ENCODE data around the gene SUPT6H.
A peak's percentile ranks its signal among the peaks of the same experiment; 100 is the strongest.

Gene SUPT6H

GRCh38 chr17:28661635-28662526 is at the start of gene SUPT6H, which contains the start of gene SDF2 (continued):
- TF ChIP-seq ZNF274 (IDR thresholded peaks at IDR 0.05; ENCODE audit: low read length) (no peak), ZNF274 (tag by site-specific recombination; IDR thresholded peaks at IDR 0.05; ENCODE audit: borderline replicate concordance) (no peak), GLI2 (tag by site-specific recombination; IDR thresholded peaks at IDR 0.05; ENCODE audit: borderline replicate concordance, low read depth) (no peak), PBX3 (CRISPR knock-in tag; IDR thresholded peaks at IDR 0.05) (no peak; the same call in 1 of the 2 replicates), ZNF16 (tag by site-specific recombination; IDR thresholded peaks at IDR 0.05; ENCODE audit: low read depth) (no peak), ZNF2 (tag by site-specific recombination; IDR thresholded peaks at IDR 0.05) (peak; percentile 22; the same call in 1 of the 2 replicates), ZNF792 (tag by site-specific recombination; IDR thresholded peaks at IDR 0.05) (0 out of 2 replicates have a peak, but pooled peaks have one; percentile 44), GLIS1 (tag by site-specific recombination; IDR thresholded peaks at IDR 0.05) (peak; percentile 64; the same call in 1 of the 2 replicates), ZNF214 (tag by site-specific recombination; IDR thresholded peaks at IDR 0.05; ENCODE audit: borderline replicate concordance) (no peak), ZNF777 (tag by site-specific recombination; IDR thresholded peaks at IDR 0.05; ENCODE audit: borderline replicate concordance) (peak; percentile 61; the same call in 1 of the 2 replicates)

GRCh38 chr17:28612531-28612930 is 49.5 kb upstream of the SUPT6H start:
- no peak overlapping the region for H3K27ac ChIP-seq (ENCODE audit: extremely low read depth, low read depth, low read length)
- H3K4me3 ChIP-seq (ENCODE audit: low read depth, low read length), result no peak overlapping the region
- no peak for TF ChIP-seq ZNF510 (tag by site-specific recombination; IDR thresholded peaks at IDR 0.05; ENCODE audit: insufficient replicate concordance)
- TF ChIP-seq OVOL3 (tag by site-specific recombination; IDR thresholded peaks at IDR 0.05), result no peak
- no peak for TF ChIP-seq ZNF416 (tag by site-specific recombination; IDR thresholded peaks at IDR 0.05)
- no peak for TF ChIP-seq ZNF221 (tag by site-specific recombination; IDR thresholded peaks at IDR 0.05; ENCODE audit: borderline replicate concordance)
- TF ChIP-seq ZFP3 (tag by site-specific recombination; IDR thresholded peaks at IDR 0.05; ENCODE audit: low read depth), result no peak
- TF ChIP-seq, protein P1, sequence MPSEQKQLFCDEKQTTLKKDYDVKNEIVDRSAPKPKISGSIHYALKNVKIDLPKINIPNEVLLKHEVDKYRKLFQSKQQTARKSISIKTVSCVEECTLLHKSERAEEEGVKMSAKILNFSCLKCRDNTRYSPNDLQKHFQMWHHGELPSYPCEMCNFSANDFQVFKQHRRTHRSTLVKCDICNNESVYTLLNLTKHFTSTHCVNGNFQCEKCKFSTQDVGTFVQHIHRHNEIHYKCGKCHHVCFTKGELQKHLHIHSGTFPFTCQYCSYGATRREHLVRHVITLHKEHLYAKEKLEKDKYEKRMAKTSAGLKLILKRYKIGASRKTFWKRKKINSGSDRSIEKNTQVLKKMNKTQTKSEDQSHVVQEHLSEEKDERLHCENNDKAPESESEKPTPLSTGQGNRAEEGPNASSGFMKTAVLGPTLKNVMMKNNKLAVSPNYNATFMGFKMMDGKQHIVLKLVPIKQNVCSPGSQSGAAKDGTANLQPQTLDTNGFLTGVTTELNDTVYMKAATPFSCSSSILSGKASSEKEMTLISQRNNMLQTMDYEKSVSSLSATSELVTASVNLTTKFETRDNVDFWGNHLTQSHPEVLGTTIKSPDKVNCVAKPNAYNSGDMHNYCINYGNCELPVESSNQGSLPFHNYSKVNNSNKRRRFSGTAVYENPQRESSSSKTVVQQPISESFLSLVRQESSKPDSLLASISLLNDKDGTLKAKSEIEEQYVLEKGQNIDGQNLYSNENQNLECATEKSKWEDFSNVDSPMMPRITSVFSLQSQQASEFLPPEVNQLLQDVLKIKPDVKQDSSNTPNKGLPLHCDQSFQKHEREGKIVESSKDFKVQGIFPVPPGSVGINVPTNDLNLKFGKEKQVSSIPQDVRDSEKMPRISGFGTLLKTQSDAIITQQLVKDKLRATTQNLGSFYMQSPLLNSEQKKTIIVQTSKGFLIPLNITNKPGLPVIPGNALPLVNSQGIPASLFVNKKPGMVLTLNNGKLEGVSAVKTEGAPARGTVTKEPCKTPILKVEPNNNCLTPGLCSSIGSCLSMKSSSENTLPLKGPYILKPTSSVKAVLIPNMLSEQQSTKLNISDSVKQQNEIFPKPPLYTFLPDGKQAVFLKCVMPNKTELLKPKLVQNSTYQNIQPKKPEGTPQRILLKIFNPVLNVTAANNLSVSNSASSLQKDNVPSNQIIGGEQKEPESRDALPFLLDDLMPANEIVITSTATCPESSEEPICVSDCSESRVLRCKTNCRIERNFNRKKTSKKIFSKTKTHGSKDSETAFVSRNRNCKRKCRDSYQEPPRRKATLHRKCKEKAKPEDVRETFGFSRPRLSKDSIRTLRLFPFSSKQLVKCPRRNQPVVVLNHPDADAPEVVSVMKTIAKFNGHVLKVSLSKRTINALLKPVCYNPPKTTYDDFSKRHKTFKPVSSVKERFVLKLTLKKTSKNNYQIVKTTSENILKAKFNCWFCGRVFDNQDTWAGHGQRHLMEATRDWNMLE (tag by site-specific recombination; conservative IDR thresholded peaks at IDR 0.05; ENCODE audit: low read depth), result no peak
- TF ChIP-seq ZXDB (tag by site-specific recombination; IDR thresholded peaks at IDR 0.05), result no peak
- TF ChIP-seq ZNF404 (tag by site-specific recombination; IDR thresholded peaks at IDR 0.05), result no peak
- TF ChIP-seq ZNF202 (tag by site-specific recombination; IDR thresholded peaks at IDR 0.05; ENCODE audit: borderline replicate concordance), result no peak
- no peak for TF ChIP-seq ZEB2 (tag by site-specific recombination; IDR thresholded peaks at IDR 0.05)
- no peak for TF ChIP-seq ZNF747 (tag by site-specific recombination; IDR thresholded peaks at IDR 0.05)
- TF ChIP-seq ZNF768 (tag by site-specific recombination; IDR thresholded peaks at IDR 0.05), result no peak
- no peak for TF ChIP-seq GLIS2 (tag by site-specific recombination; IDR thresholded peaks at IDR 0.05)
- no peak for TF ChIP-seq ZSCAN16 (tag by site-specific recombination; IDR thresholded peaks at IDR 0.05)
- TF ChIP-seq BCL11A (tag by site-specific recombination; IDR thresholded peaks at IDR 0.05; ENCODE audit: low read depth), result no peak
- H3K9me3 ChIP-seq (ENCODE audit: control insufficient read depth, insufficient read depth, low read depth, low read length), result no peaks in the 10 kb centered on the region
- CTCF ChIA-PET, result interaction anchor here (0.6 to 7.3 kb wide), 28 partner anchors 9 to 196 kb away, joined by 3 to 46 read pairs (median 4); partner anchors contain the start of gene PIGS
- POLR2A ChIA-PET, result interaction anchor here (2.0 to 2.1 kb wide), 2 partner anchors 11 to 13 kb away, joined by 6 to 7 read pairs; no protein-coding TSS in a partner anchor
- H3K36me3 ChIP-seq (ENCODE audit: control insufficient read depth in 2 of 2, insufficient read depth in 1 of 2, low read length in 2 of 2), result peaks cover 64 to 86% of the 10 kb centered on the region in 2 experiments
- H3K4me1 ChIP-seq (ENCODE audit: control insufficient read depth, insufficient read depth, low read length), result no peaks in the 10 kb centered on the region
